GM19025 (cell line): ENCODE data around the gene MYPN.

Experiments
- ATAC-seq: cut with Tn5 transposase; IDR thresholded peaks from one replicate; pipeline ENCODE4 v1.9.1; 2021; ENCODE audit warnings: mild to moderate bottlenecking, low read depth, moderate library complexity; ENCODE audit not compliant: unreplicated experiment

MYPN gene

DNA sequence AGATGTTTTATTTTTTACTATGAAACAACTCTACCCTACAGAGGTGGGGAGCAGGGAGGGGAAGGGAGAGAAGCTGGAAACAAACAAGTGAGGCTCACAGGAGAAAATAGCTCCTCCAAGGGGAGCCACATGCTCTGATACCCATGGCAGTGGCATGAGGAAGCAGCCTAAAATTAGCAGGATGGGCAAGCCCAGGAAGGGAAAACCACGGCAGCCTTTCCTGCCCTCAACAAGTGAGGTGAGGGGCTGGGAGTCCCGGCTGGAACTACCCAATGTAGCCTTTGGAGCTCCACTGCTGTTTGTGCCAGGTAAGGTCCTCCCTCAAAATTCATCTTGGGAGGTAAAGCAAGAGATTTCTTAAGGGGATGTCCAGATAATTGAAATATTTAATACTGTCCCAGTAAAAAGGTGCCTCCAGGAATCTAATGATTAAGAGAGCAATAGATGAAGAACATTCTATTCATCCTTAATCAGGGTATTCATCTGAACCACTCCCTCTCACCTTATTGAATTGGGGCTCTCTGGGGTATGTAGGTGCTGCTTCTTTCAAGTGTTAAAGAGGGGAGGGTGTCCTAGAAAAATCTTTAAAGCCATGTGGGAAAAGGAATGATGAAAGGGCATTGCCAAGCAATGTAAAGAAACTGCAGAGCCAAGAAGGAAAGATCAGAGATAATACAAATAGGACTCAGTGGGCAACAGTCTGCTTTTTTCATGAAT, 21.4 kb upstream of the MYPN start:
- no peak for ATAC-seq

DNA sequence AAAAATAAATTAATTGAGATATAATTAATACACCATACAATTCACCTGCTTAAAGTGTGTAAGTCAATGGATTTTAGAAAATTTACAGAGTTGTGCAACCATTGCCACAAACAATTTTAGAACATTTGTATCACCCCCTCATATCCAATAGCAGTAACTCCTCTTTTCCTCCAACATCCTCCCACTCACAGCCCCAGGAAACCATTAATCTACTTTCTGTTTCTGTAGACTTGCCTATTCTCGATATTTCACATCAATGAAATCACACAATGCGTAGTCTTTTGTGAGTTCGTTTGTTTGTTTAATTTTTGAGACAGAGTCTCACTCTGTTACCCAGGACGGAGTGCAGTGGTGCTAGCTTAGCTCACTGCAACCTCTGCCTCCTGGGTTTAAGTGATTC, 20.5 kb upstream of the MYPN start:
- ATAC-seq: no peak

DNA sequence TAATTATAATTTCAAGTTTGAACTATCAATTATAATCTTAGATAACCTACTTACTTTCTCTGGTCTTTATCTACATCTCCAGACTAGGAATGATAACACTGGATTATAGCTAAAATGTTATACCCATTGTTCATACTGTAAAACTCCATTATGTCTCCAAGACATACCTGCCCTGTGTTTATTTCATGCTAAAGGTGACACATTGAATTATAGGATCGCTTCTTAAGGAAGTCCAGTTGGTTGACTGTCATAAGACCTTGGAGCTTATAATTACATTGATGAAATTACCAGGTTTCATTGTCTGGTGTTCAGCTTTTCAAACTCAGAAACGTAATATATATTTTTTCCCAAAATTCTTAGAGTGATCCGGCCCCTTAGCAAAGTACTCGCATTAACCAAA, 18.7 kb upstream of the MYPN start:
- ATAC-seq: no peak

DNA sequence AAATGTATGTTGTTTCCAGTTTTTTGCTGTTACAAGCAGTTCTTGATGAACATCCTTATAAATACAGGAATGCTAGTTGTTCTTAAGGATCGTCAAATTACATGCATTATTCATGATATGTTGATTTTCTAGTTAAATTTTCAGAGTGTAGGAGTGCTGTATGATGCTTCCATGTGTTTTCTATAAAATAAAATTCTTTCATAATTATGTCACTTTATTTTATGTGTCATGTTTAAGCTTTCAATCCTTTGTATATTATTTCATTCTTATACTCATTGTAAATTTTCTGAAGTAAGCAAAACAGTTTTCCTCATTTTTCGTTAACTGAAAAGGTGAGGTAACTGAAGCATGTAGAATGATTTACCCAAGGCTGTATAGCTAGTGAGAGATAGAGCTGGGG, 16.8 kb upstream of the MYPN start:
- no peak for ATAC-seq

DNA sequence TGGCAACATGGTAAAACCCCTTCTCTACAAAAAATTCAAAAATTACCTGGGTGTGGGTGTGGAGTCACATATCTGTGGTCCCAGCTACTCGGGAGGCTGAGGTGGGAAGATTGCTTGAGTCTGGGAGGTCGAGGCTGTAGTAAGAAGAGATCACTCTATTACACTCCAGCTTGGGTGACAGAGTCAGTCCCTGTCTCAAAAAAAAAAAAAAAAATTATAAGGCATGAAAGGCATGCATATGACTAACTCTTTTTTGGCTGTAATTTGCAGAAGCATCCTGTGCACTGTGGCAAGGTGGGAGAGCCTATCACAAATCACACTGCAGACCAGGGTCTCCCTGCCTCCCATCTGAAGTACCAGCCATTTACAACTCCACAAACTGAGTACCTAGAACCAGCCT, 14.1 kb upstream of the MYPN start:
- ATAC-seq: no peak

DNA sequence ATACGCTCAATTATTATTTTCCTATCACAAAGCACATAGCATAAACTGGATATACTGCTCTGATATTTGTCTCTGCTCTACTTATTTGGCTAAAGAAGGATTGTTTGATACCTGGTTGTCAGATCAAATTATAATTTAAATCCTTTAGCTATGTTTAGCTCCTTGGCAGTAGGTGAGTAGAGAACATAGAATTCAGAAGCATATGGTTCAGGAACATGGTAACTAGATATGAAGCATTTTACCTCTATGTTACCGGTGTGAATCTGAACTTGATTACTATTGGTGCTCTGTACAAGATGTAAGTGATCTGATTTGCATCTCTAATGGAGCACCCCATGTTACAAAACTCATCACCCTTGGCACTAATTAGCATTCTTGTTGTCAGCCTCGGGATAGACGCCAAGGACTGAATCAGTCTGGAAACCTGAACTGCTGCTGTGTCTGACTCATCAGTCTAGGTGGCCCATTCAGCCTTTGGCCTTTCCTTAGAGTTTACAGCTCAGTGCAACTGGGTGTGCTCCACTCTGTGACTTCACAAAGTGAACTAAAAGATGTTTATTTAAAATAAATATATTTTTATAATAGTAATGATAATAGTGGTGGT, 12.3 kb upstream of the MYPN start:
- no peak for ATAC-seq

DNA sequence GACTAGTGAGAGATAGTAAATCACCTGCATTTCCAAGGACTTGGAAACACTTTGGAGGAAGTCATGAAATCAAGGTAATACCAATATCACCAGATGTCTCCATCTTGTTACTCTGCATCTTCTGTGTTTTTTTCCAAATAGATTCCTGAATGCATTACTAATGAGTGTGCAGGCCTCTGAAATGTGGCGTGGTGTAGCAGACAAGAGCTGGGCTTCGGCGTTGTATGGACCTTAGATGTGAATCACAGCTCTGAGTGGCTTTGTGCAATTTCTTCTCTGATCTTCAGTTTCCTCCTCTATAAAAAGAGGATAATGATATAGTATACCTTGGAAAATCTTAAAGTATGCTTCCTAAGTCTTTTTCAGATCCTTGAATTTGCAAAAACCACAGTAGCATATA, 9.6 kb upstream of the MYPN start:
- no peak for ATAC-seq

DNA sequence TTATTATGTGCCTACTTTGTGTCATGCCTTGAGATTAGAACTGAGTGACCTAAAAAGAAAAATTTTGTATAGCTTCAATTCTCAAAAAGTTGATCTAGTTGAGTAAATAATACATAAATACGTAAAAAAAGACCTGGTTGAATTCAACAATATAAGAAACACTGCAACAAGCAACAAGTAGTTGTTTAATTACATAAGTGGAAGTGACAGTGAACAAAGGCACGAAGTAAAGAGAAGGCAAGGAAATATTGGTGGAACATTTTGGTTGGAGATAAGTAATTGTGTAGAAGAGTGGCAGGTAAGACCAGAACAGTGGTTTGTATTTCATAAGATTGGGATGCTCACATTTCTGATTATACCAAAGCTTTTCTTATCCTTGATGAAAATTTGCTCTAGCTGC, 8.2 kb upstream of the MYPN start:
- no peak for ATAC-seq

DNA sequence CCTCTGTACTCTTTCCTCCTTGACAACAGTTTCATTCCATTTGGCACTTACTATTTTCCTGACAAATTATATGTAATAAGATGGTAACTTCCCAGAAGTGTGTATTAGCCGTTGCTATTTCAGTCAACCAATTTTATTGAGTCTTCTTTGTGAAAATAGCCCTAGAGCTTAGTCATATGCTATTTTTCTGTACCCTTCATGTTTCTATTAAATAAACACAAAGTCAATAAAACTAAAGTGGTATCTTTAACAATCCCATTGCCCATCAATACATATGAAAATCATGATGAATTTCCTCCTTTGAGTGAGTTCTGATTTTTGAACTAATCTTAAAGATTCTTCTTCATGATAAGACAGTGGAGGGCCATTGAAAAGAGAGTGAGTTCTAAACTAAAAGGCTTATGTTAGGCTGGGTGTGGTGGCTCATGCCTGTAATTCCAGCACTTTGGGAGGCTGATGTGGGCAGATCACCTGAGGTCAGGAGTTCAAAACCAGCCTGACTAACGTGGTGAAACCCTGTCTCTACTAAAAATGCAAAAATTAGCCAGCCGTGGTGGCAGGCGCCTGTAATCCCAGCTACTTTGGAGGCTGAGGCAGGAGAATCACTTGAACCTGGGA, 5.9 kb upstream of the MYPN start:
- no peak for ATAC-seq

DNA sequence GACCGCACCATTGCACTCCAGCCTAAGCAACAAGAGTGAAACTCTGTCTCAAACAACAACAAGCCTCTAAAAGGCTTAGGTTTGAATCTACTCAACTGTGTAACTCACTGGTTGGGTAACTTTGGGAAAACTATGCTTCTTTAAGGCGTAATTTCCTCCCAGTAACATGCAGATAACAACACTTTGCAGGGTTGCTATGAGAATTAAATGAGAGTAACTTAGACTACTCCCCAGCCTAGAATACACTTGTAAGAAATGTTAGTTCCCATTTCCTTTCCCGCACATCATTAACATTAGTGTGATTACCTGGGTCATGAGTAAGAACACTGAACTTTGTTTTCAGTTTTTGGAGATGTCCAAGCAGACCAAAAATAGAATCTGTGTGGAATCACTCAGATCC, 5.4 kb upstream of the MYPN start:
- no peak for ATAC-seq

DNA sequence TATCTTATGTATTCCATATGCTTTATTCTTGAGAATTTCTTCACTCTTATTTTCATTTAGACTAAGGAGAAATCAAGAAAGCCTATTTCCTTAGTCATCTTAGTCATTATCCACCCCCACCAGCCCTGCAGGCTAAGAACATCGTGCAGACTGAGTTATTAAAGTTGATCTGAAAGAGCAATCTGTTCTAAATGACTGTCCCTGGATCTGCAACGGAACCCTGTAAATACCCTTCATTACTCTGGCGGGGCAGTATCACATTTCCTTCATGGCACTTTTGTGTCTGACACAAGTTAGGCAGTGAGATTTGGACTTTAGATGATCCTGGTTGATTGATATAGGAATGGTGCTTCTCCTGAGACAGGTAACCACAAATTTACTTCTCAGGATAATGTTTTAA, 3.5 kb upstream of the MYPN start:
- no peak for ATAC-seq

DNA sequence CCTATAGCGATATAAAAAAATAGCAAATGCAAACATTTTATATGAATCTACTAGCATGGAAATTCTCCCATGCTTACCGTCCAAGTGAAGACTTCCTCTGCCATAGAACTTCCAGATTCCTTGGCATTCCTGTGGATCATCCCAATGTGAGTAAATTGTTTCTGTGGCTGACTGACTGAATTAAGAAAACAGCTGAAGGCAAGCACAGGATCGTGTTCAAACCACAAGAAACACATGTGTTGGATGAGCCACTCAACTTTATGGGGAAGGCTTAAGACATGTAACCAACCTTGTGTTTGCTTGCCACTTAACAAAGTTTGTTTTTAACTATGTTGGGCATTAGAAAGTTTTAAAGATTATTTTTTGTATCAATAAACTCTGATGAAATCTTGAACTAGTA, 2.6 kb upstream of the MYPN start:
- no peak for ATAC-seq

DNA sequence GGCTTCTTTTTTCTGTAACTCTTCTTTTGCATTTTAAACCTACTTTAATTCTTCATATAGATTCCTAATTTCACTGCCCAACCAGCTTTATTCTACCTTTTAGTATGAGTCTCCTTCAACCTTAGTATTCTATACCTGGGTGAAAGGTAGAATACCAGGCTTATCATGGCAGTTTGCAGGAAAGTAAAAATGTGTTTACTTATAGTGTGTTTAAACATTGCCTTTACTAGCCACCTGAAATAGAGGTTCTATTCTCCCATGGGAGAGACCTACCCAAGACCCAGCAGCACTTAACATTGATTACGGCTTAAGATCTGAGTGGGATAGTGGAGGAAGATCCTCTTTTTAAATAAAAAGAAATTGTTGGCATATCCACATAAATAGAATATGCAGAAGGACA, 1.6 kb upstream of the MYPN start:
- ATAC-seq: no peak

DNA sequence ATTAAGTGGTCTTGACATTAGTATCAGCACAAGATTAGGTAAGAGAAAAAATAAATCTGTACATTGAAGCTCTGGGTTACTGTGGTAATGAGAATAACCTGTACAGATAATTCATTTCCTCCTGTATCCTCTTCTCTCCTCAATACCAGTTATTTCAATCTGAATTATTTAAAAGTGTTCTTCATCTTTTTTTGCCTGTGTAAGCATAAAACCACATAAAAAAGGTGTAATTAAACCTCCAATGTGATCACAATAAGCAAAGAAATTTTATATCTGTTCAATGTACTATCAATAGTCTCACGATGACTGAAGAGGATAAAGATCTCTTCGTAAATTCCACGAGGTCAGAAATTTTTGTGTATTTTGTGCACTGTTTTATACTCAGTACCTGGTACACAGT, 1.2 kb upstream of the MYPN start:
- no peak for ATAC-seq

DNA sequence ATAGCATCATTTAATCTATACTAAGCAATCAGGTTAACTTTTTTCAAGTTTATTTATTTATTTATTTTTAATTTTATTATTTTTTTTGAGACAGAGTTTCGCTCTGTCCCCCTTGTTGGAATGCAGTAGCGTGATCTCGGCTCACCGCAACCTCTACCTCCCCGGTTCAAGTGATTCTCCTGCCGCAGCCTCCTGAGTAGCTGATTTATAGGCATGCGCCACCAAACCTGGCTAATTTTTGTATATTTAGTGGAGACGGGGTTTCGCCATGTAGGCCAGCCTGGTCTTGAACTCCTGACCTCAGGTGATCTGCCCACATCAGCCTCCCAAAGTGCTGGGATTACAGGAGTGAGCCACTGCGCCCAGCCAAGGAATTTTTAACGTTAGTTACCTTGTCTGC, 635 bp upstream of the MYPN start:
- ATAC-seq: no peak

DNA sequence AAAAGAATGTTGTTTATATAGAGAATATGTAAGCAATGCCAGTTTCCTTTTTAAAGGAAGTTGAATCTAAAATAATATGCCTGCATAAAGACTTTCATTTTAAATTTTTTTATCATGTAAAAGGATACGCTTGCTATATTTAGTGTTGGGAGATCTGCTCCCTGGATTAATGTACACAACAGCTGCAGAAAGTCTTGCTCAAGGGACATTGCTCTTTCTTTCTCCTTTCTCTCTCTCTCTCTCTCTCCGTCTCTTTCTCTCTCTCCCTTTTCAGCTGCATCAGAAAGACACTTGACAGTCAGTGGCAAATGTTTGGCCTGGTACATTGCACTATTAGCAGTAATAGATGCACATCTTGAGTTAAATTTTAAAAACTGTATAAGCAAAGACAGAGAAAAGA, 739 bp downstream of the MYPN start:
- no peak for ATAC-seq

DNA sequence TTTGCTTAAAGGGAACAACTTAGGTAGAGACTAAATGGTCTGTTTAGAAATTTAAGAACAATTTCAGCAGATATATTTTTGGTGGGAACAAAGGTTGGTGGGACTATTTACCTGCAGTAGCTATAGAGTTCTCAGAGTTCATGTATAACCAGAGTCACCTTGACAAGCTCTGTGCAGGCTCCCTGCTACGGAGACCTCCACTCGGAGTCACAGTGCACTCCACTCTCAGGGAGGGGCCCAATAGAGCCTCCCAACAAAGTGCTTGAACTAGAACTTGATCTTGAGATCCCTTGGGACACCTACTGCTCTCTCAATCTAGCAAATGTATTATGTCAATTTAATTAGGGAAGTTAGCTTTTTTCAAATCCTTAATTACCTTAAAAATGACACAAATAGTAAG, 2.3 kb downstream of the MYPN start:
- no peak for ATAC-seq

DNA sequence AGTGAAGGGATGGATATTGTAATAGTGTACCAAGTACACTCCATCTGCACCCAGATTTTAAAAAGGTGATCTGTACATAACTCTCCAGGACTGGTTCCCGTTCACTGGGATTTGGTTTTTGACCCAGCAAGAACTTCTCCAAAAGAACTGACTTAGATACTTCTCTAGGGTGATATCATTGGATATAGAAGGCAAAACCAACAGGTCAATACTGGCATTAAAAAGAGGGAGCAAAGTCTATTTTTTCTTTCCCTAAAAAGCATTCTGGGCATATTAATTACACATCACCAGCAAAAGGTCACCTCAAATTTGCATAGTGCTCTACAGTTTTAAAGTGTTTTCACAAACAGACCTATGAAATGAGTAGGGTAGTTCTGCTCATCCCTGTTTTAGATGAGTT, 3.5 kb downstream of the MYPN start:
- ATAC-seq: no peak

DNA sequence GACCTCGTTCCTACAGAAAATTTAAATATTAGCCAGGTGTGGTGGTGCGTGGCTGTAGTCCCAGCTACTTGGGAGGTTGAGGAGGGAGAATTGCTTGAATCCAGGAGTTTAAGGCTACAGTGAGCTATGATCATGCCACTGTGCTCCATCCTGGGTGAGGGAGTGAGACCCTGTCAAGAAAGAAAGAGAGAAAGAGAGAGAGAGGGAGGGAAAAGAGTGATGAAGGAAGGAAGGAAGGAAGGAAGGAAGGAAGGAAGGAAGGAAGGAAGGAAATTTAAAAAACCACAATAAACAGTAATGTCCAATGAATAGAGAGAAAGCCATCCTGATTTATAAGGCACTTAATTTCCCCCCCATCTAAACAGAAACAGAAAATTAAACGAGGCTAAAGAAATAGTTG, 9.4 kb downstream of the MYPN start:
- no peak for ATAC-seq

DNA sequence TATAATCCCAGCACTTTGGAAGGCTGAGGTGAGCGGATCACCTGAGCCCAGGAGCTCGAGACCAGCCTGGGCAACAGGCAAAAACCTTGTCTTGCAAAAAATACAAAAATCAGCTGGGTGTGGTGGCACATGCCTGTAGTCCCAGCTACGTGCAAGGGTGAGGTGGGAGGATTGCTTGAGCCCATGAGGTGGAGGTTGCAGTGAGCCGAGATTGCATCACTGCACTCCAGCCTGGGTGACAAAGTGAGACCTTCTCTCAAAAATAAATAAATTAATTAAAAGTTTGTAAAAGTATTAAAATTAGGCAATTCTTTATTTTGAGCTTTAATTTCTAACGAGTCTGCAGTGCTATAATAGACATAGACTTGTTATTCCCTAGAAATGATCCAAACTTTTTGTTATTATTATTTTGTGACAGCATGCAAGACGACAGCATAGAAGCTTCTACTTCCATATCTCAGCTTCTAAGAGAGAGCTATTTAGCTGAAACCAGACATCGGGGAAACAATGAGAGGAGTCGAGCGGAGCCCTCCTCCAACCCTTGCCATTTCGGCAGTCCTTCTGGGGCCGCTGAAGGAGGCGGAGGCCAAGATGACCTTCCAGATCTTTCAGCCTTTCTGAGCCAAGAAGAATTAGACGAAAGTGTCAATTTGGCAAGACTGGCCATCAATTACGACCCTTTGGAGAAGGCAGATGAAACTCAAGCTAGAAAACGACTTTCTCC, 11.9 kb downstream of the MYPN start:
- no peak for ATAC-seq

DNA sequence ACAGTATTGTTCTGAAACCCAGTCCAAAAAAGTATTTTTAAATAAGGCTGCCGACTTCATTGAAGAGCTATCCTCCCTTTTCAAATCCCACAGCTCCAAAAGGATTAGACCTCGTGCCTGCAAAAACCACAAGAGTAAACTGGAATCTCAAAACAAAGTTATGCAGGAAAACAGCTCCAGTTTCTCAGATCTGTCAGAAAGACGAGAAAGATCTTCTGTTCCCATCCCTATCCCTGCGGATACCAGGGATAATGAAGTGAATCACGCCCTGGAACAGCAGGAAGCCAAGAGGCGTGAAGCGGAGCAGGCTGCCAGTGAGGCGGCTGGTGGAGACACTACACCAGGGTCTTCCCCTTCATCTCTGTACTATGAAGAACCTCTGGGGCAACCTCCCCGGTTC, 12.6 kb downstream of the MYPN start:
- ATAC-seq: no peak

DNA sequence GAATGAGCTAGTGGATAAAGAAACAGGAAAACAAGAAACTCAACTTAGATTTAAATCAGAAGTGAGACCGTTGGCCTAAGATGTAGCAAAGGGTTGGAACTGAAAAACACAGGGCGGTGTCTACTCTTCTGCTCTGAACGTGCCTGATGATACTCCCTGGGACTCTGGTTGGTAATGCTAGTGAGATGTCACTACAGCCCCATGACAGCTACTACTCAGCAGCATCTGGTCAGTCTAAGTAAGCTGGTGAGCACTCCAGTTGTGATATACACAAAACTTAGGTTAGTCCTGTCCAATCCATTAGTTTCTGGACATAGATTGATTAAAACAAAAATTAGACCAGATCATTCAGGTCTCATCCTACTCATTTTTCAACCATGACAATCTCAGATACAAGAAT, 15.4 kb downstream of the MYPN start:
- ATAC-seq: no peak
